Stimulated activated CD4-positive, alpha-beta T cell treated with anti-CD3 and anti-CD28 coated beads, TNF-alpha, amount 100 ng/mL, for 24 hours (primary cell): ENCODE data around the gene RASGEF1B.

Source experiments
- DNase-seq, 3 experiments: peaks; one replicate each; pipeline ENCODE4 v3.0.0-alpha.2; 2020; ENCODE audit warnings: low read depth in 3 of 3

The RASGEF1B gene

GRCh38 chr4:81471588-81472280 is at the start of gene RASGEF1B:
TSS of gene RASGEF1B (minus strand) at chr4:81471907. CDS start at chr4:81459508, 12,399 bp downstream.
- peak; percentile 89 to 93 (median 92) for DNase-seq

GRCh38 chr4:81519856-81520255 is 48.1 kb upstream of the RASGEF1B start:
- no peak for DNase-seq

GRCh38 chr4:81519427-81519773 is 47.7 kb upstream of the RASGEF1B start:
- no peak for DNase-seq

- DNase-seq, result no peak
Measured at GRCh38 chr4:81518762-81519426, 47.2 kb upstream of the RASGEF1B start.

GRCh38 chr4:81516241-81516640 is 44.5 kb upstream of the RASGEF1B start:
- DNase-seq, result no peak

- DNase-seq, result no peak
Measured at GRCh38 chr4:81512757-81513501, 41.2 kb upstream of the RASGEF1B start.

GRCh38 chr4:81512001-81512756 is 40.5 kb upstream of the RASGEF1B start:
- DNase-seq, result no peak

- DNase-seq, result no peak
Measured at GRCh38 chr4:81510643-81511178, 39.0 kb upstream of the RASGEF1B start.

- no peak for DNase-seq
Measured at GRCh38 chr4:81509822-81510221, 38.1 kb upstream of the RASGEF1B start.

GRCh38 chr4:81509191-81509590 is 37.5 kb upstream of the RASGEF1B start:
- DNase-seq, result no peak

- no peak for DNase-seq
Measured at GRCh38 chr4:81508411-81509185, 36.9 kb upstream of the RASGEF1B start.

GRCh38 chr4:81507530-81507929 is 35.8 kb upstream of the RASGEF1B start:
- no peak for DNase-seq

- DNase-seq, result peak in 1 of 3 experiments; percentile 2
Measured at GRCh38 chr4:81506731-81507130, 35.0 kb upstream of the RASGEF1B start.

- no peak for DNase-seq
Measured at GRCh38 chr4:81505726-81506125, 34.0 kb upstream of the RASGEF1B start.

- DNase-seq, result peak; percentile 43 to 56 (median 56)
Measured at GRCh38 chr4:81505004-81505598, 33.4 kb upstream of the RASGEF1B start.

GRCh38 chr4:81504112-81505003 is 32.7 kb upstream of the RASGEF1B start:
- DNase-seq, result no peak

- DNase-seq, result no peak
Measured at GRCh38 chr4:81503586-81503985, 31.9 kb upstream of the RASGEF1B start.

GRCh38 chr4:81502564-81502963 is 30.9 kb upstream of the RASGEF1B start:
- no peak for DNase-seq

- no peak for DNase-seq
Measured at GRCh38 chr4:81499840-81500239, 28.1 kb upstream of the RASGEF1B start.
